ENCODE results near the gene LTBP2. TPM values are rescaled to one million over a fixed set of nuclear protein-coding genes. Genes with fewer than 3 reads are reported as not detected.

Gene LTBP2
- total RNA-seq, 1 donor from 2014 or later, result 6.6 TPM

- no peak for DNase-seq (ENCODE audit: low read depth)
- Histone ChIP-seq H3K27me3 (ENCODE audit: control insufficient read depth, insufficient read depth, low read length) (no peaks in the 10 kb centered on the region), H3K4me3 (ENCODE audit: low read depth, low read length) (no peak overlapping the region), H3K36me3 (ENCODE audit: control insufficient read depth, insufficient read depth, low read length) (peaks cover 6% of the 10 kb centered on the region)
- TF ChIP-seq CTCF (IDR thresholded peaks at IDR 0.05; ENCODE audit: insufficient read depth, low read length, severe bottlenecking), result no peak
- FAIRE-seq, result no peak
Observed at GRCh38 chr14:74604911-74605310, 7.1 kb downstream of the LTBP2 start.

GRCh38 chr14:74604157-74604556, 7.9 kb downstream of the LTBP2 start:
- FAIRE-seq (no peak), DNase-seq (ENCODE audit: low read depth) (no peak)
- Histone ChIP-seq H3K4me3 (ENCODE audit: low read depth, low read length) (no peak overlapping the region), H3K36me3 (ENCODE audit: control insufficient read depth, insufficient read depth, low read length) (peaks cover 6% of the 10 kb centered on the region), H3K27me3 (ENCODE audit: control insufficient read depth, insufficient read depth, low read length) (no peaks in the 10 kb centered on the region)
- TF ChIP-seq CTCF (IDR thresholded peaks at IDR 0.05; ENCODE audit: insufficient read depth, low read length, severe bottlenecking), result no peak

- FAIRE-seq (no peak), DNase-seq (ENCODE audit: low read depth) (no peak)
- H3K36me3 ChIP-seq (ENCODE audit: control insufficient read depth, insufficient read depth, low read length), result peaks cover 6% of the 10 kb centered on the region
Observed at GRCh38 chr14:74601982-74602381, 10.1 kb downstream of the LTBP2 start.

GRCh38 chr14:74599946-74600345, 12.1 kb downstream of the LTBP2 start:
- H3K27me3 ChIP-seq (ENCODE audit: control insufficient read depth, insufficient read depth, low read length), result no peaks in the 10 kb centered on the region
- peaks cover 6% of the 10 kb centered on the region for H3K36me3 ChIP-seq (ENCODE audit: control insufficient read depth, insufficient read depth, low read length)
- DNase-seq (ENCODE audit: low read depth), result no peak
- no peak for TF ChIP-seq CTCF (IDR thresholded peaks at IDR 0.05; ENCODE audit: insufficient read depth, low read length, severe bottlenecking)
- FAIRE-seq, result no peak
- H3K4me3 ChIP-seq (ENCODE audit: low read depth, low read length), result no peak overlapping the region

More at GRCh38 chr14:74601982-74602381, 10.1 kb downstream of the LTBP2 start:
- TF ChIP-seq CTCF (IDR thresholded peaks at IDR 0.05; ENCODE audit: insufficient read depth, low read length, severe bottlenecking), result no peak
- Histone ChIP-seq H3K27me3 (ENCODE audit: control insufficient read depth, insufficient read depth, low read length) (no peaks in the 10 kb centered on the region), H3K4me3 (ENCODE audit: low read depth, low read length) (no peak overlapping the region)

- no peak for TF ChIP-seq CTCF (IDR thresholded peaks at IDR 0.05; ENCODE audit: insufficient read depth, low read length, severe bottlenecking)
- Histone ChIP-seq H3K36me3 (ENCODE audit: control insufficient read depth, insufficient read depth, low read length) (peaks cover 6% of the 10 kb centered on the region), H3K27me3 (ENCODE audit: control insufficient read depth, insufficient read depth, low read length) (no peaks in the 10 kb centered on the region), H3K4me3 (ENCODE audit: low read depth, low read length) (no peak overlapping the region)
- no peak for FAIRE-seq
- no peak for DNase-seq (ENCODE audit: low read depth)
Observed at GRCh38 chr14:74599321-74599761, 12.7 kb downstream of the LTBP2 start.

GRCh38 chr14:74596741-74597450, 15.1 kb downstream of the LTBP2 start:
- no peaks in the 10 kb centered on the region for H3K27me3 ChIP-seq (ENCODE audit: control insufficient read depth, insufficient read depth, low read length)
- peak; percentile 32 for FAIRE-seq
- DNase-seq (ENCODE audit: low read depth), result no peak
- H3K36me3 ChIP-seq (ENCODE audit: control insufficient read depth, insufficient read depth, low read length), result peaks cover 2% of the 10 kb centered on the region
- TF ChIP-seq CTCF (IDR thresholded peaks at IDR 0.05; ENCODE audit: insufficient read depth, low read length, severe bottlenecking), result no peak
- H3K4me3 ChIP-seq (ENCODE audit: low read depth, low read length), result no peak overlapping the region

All from bronchial epithelial cell (primary cell).